ENCODE results near the gene PITPNC1. TPM values are rescaled to one million over a fixed set of nuclear protein-coding genes. Genes with fewer than 3 reads are reported as not detected.
"Not testable (repeated sequence)": the region's sequence is repeated elsewhere in the genome, so short reads cannot be mapped to it uniquely, and the experiment has no call there.

Gene PITPNC1
- polyA plus RNA-seq, 4 donors, result 11.2 to 25.7 (median 20.6) TPM

DNA sequence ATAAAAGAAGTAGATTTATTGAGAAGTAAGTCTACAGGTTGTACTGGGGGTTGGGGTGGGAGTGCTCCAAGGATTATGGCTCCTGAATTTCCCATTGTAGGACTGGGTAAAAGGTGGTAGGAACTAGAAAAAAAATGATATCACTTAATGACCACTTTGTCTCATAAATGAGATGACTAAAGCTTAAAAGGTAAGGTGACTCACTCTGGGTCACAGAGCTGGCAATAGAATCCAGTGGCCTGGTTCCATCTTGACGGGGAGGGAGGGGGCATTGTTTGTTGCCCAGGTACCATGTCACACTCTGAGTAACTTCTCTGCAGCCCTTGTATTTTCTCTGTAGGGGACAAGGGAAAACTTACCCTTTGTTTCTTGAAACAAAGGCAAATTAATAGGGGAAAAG is 126.1 kb downstream of the PITPNC1 start:
- DNase-seq (ENCODE audit: low read depth in 4 of 4, low spot score in 3 of 4), result no peak

DNA sequence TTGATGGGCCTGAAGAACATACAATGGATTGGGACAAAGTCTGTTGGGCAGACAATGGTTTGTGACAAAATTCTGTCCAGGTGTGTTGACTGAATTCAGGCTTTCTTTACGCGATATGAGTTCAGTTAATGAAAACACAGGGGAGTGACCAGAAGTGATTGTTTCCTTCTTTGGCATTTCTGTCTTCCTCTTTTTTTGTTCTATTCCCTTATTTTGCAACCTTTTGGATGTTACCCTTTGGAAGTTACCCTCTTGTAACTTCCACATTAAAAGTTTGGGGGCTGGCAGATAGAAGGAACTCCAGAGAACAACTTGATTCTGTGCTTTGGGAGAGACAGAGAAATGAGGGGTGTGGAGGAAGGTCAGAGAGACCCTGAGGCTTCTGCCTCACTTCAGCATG is 126.7 kb downstream of the PITPNC1 start:
- DNase-seq (ENCODE audit: low read depth in 4 of 4, low spot score in 3 of 4), result no peak

DNA sequence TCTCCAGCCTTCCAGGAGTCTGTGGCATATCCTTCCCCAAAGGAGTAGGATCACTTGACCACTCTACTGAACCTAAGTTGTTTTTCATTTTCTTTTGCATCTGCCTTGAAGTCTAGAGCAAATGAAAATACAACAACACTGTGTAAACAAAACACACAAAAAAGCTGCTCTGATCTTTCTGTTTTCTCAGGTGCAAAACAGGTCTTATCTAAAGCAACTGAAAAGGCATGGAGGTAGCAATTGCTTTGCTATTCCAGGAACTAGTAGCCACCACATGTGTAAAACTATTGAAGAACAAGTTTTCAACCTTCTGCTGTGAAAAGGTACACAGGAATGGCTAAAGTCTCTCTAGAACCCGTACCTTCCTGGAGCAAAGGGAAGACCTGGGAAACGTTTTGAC is 127.1 kb downstream of the PITPNC1 start:
- DNase-seq (ENCODE audit: low read depth in 4 of 4, low spot score in 3 of 4), result no peak

DNA sequence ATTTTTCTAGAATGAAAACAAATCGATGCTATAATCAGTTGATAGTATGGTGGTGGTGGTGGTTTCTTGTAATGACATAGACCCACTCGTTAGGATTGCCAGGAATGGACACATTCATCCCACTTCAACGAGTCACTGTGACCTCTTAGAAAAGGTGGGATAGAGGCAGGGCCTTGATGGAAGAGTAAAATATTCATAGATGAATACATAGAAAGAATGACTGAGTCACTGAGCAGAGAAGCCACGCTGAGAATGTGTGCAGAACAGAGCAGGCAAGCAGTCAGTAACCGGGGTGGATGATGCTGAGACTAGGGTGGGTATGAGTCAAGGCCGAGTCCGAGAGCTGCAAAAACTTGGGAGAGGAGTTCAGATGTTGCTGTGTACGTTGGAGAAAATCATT is 129.9 kb downstream of the PITPNC1 start:
- DNase-seq (ENCODE audit: low read depth in 4 of 4, low spot score in 3 of 4), result no peak

DNA sequence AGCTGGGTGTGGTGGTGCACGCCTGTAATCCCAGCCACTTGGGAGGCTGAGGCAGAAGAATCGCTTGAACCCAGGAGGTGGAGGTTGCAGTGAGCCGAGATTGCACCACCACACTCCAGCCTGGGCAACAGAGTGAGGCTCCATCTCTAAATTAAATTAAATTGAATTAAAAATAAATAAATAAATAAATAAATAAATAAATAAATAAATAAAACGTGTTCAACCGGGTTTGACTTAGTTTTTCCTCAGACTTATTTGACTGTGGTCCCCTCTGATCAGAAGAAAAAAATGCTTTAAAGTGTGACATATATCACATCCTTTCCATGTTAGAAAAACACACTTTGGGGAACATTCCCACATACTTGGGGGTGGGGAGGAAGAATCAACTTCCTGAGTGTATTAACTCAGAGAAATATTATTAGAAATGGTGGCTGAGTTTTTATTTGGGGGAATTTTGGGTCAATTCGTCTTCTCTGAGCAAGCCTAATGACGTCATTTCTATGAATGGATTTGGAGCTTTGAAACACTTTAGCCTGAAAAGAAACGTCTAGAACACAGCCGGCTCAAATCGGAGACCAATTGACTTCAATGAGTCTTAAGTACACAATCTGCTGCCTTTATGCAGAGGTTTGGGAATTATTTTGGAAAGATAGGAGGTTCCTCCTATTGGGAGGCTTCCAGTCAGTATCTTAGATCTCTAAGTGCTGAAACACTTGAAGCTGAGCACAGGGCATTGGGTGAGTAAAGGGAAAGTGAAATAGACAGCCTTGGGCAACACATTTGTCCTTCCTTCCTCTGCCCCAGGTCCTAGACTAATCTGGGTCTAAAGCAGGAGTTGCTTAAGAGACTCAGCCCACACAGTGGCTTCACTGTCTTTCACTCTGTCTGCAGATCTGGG is 132.6 kb downstream of the PITPNC1 start:
- DNase-seq (ENCODE audit: low read depth in 4 of 4, low spot score in 3 of 4), result no peak

DNA sequence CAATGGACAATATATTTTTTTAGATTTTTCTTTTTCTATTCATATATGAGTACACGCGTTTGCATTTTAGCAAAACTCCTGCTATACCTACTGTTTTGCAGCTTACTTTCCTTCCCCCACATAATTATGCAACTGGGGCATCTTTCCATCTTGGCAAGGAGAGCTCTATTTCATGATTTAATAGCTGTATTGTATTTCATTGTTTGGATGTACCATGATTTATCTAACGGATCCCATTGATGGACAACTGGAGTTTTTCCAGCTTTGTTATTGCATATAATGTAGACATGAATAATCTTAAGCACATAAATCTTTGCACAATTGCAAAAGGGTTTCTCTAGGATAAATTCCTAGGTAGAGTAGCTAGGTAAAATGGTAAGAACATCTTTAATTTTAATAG is 133.9 kb downstream of the PITPNC1 start:
- no peak for DNase-seq (ENCODE audit: low read depth in 4 of 4, low spot score in 3 of 4)

DNA sequence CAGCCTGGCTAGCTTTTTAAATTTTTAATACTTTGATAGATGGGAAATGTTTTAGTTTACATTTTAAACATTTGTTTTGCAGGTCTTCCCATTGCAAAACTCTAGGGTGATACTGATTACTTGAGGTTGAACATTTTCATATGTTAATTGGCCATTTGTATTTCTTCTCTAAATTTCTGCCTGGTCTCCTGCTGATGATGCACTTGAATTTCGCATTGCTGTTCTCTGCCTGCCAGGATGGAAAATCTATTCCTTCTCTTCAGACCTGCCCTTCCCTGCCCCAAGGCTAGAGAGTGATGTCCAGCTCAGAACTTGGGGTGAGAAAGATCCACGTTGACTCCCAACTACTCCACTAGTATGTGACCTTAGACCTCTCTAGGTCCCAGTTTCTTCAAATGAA is 134.7 kb downstream of the PITPNC1 start:
- no peak for DNase-seq (ENCODE audit: low read depth in 4 of 4, low spot score in 3 of 4)

DNA sequence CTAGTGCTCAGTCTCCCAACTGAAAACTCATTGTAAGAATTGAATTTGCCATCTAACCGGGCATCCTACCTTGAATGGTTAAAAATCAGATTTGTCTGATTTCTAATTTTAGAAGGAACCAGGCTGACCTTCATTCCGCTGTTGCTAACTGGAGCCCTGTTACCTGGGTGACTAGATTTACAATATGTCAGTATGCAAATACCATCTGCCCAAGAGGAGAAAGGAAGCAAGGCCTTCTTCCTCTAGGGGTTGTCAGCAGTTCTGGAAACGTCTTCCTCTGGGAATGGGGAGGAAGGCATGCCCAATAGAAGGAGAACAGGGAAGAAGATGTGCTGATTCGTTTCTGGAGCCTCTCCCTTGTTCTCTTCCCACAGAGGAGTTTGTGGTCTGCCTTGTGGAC is 137.9 kb downstream of the PITPNC1 start:
- no peak for DNase-seq (ENCODE audit: low read depth in 4 of 4, low spot score in 3 of 4)

DNA sequence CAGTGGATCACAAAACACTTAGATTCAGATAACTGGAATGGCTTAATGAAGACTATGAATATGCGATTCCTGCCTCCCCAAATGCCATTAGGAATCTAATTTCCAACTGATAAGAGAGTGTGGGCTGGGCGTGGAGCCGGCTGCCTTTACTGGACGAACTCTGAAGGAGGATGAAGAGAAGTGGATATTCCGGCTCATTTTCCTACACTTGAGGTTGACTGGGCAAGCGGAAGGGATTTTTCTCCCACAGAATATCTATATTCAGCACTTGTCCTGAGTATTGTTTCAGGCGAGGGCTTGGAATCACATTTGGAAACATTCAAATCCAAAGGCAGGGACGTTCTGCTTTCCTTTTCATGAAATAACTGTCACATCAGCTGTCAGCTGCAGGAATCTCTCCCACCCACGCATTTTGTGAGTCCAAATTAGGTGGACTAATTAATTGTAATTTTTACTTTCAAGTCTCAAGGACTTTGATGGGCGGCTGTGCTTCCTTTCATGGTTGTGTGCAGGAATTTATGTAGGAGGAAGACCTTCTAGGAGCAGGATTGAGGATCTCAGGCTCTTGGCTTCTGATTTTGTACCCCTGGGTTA is 138.5 kb downstream of the PITPNC1 start:
- no peak for DNase-seq (ENCODE audit: low read depth in 4 of 4, low spot score in 3 of 4)

DNA sequence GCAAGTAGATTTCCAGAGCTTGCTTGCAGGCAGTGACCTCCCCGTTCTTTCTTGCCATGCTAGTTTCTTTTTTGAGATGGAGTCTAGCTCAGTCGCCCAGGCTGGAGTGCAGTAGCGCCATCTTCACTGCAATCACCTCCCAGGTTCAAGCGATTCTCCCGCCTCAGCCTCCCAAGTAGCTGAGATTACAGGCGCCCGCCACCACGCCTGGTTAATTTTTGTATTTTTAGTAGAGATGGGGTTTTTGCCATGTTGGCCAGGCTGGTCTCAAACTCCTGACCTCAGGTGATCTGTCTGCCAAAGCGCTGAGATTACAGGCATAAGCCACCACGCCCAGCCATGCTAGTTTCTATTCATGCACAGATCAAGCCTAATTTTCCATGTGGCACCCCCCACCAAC is 139.5 kb downstream of the PITPNC1 start:
- DNase-seq (ENCODE audit: low read depth in 4 of 4, low spot score in 3 of 4), result not testable (repeated sequence)

DNA sequence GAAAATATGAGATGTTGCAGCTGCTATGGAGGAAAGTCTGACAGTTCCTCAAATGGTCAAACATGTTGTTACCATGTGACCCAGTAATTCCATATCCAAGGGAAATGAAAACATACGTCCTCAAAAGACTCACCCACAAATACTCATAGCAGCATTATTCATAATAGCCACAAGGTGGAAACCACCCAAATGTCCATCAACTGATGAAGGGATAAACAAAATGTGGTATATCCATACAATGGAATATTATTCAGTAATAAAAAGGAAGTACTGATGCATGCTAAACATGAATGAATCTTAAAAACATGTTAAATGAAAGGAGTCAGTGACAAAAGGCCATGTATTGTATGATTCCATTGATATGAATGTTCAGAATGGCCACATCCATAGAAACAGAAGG is 140.2 kb downstream of the PITPNC1 start:
- no peak for DNase-seq (ENCODE audit: low read depth in 4 of 4, low spot score in 3 of 4)

DNA sequence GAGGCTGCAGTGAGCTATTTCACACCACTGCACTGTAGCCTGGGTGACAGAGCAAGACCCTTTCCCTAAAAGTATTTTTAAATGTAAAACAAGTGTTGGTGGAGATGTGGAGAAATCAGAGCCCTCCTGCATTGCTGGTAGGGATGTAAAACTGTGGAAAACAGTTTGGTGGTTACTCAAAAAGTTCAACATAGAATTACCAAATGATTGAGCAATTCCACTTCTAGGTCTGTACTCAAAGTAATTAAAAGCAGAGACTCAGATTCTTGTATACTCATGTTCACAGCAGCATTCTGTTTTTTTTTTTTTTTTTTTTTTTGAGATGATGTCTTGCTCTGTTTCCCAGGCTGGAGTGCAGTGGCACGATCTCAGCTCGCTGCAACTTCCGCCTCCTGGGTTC is 141.8 kb downstream of the PITPNC1 start:
- no peak for DNase-seq (ENCODE audit: low read depth in 4 of 4, low spot score in 3 of 4)

DNA sequence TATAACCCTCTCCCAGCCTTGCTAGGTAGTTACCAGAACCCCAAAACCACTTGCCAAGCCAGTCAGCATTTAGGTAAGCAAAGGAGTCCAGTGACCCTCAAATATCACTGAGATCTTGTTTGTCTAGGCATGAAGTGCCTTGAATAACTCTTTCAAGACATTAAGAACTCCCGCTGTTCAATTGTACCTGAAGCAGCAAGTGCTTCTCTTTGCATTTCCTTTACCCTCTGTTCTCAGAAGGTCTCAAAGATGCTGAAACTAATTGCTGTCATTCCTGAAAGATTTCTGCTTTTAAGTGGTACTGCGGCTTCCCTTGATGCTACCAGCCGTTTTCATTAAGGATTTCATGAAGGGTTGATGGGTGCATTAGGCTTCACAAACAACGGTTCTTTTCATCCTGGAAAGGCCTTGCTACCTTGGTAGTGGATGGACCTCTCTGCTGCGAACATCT is 142.7 kb downstream of the PITPNC1 start:
- DNase-seq (ENCODE audit: low read depth in 4 of 4, low spot score in 3 of 4), result no peak

DNA sequence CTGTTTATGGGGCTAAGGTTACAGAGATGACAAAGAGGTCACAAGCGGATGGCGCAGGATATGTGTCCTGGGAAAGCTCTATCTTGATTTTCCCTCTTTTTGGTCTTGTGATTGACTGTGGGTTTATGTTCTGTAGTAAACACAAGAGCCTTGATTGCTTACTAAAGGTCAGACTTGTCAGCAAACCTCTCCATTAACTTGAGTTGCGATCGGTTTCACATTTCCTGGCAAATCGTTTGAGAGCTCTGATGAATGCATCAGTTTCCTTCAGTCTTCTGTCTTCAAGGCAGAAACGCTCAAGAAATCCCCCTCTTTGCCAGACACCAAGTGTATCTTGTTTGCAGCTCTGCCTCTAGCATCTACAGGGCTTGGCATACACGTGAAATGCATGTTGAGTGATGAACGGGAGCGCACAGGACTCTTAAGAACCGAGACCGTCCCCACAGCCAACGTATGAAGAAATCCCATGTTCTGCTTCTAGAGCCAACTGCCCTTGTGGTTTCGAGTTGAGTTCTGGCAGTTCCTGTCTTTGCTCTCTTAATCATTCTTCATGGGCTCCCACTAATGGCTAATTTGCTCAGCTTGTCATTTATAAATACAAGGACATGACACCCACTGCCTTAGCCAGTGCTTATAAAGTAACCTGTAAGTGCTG is 143.3 kb downstream of the PITPNC1 start:
- peak in 1 of 4 donors; percentile 48 for DNase-seq (ENCODE audit: low read depth in 4 of 4, low spot score in 3 of 4)

DNA sequence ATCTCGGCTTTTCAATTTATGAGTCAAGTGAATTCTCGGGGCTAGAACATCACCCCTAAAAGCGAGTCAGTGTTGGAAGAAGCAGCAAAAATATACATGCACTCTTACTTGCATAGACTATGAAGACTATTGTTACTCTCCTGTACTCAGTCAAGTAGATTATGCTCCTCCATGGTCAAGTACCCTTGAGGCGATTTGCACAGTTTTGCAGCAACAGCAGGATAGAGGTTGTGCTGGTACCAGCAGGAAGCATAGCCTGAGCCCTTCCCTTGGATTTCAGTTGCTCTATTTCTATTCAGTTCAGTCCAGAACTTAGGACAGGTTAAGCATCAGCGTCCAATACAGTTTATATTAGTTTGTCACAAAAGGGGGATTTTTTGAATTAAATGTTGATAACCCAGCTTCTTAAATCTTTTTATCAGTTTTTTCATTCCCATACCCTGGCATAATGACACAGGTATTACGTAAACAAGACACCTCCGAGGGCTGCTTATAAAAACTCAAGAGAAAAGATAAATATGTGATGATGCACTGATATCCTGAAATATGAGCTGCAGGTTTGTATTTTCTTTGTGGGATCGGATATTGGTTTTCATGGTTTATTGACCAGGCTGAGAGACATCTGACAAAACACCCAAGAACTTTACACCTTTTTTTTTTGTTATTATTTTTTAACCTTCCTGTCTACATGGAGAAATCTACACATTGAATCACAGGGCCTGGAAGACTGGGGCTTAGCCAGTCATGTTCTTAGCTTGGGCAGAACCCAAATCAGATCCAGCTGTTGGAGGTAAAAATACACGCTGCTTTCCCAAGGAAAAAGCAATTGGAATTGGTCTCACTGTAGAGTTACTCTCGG is 144.1 kb downstream of the PITPNC1 start:
- DNase-seq (ENCODE audit: low read depth in 4 of 4, low spot score in 3 of 4), result no peak

DNA sequence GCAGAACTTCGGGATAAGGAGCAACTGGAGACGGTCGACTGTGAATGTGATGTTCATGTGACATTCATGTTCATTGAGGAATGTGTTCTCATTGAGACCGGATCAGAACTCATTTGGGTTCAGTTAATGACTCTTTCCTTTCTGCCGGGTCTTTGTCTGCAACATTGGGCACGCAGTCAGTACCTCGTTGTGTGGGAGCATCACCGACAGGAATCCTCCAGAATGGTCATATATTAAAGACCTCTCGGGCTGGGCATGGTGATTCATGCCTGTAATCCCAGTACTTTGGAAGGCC is 144.6 kb downstream of the PITPNC1 start:
- DNase-seq (ENCODE audit: low read depth in 4 of 4, low spot score in 3 of 4), result no peak

DNA sequence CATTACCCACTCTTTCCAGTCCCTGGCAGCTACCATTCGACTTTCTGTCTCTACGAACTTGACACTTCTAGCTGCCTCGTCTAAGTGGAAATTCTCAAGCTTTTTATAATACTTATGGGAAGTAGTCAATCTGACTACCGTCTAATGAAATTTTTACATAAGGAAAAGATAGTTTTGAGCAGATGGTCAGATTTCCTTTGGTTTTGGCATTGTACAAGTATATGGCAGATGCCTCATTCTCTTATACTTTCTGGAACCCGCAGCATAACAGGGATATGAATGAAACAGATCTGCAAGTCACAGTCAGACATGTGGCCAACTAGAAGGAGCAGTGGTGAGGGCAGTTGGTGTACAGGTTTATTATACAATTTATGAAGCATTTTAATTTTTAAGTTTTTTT is 146.0 kb downstream of the PITPNC1 start:
- DNase-seq (ENCODE audit: low read depth in 4 of 4, low spot score in 3 of 4), result no peak

DNA sequence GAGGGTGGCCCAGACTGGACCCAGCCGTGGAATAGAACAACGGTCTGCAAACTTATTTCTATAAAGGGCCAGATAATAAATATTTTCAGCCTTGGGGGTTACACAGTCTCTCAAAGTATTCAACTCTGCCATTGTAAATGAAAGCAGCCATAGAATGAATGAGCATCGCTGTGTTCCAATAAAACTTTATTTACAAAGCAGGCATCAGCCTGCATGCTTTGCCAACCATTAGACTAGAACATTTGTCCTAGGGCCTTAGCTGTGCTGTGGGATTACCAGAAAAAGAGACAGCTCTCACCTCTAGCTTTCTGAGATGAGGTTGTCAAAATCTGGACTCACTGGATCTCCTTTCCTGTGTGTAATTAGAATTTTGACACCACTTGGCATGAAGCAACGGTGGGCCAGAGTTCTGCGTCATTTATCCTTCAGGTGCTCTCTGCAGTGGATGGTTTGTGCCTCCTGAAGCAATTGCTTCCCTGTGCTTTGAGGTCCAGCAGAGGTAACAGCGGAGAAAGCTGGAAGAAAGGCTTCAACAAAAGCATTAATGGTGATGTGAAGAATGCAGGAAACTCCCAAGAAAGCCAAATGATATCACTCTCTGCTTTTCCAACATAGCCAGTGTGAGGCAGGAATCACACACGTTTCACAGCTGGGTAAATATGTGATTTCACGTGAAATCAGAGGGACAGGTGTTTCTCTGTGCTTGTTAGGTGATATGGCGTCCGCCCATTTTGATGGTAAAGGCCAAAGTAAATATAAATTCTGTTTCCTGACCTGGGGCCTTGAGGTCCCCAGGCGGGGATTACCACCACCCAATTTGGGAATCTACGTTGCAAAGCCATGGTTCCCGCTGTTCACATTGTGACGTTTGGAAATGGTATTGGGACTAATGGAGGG is 148.4 kb downstream of the PITPNC1 start:
- no peak for DNase-seq (ENCODE audit: low read depth in 4 of 4, low spot score in 3 of 4)

DNA sequence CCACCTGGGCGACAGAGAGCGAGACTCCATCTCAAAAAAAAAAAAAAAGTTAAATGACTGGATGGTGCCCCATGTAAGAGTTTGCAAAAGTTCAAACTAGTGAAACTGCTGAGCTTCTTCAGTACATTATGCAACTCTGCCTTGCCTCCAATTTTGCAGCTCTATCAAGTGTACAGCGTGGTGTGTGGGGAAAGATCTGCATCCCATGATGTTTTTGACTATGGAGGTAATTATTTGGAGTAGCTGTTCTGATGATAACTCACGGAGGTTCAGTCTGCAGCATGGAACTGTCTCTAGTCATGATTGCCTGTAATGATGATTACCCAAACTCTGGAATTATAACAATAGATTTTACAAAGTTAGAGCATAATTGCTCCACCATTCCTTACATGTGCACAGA is 149.6 kb downstream of the PITPNC1 start:
- no peak for DNase-seq (ENCODE audit: low read depth in 4 of 4, low spot score in 3 of 4)

Measured in left renal pelvis (tissue), 4 donors.